Measurements from ENCODE around the gene TRIM14.
A peak's percentile ranks its signal among the peaks of the same experiment; 100 is the strongest.

The TRIM14 gene

DNA sequence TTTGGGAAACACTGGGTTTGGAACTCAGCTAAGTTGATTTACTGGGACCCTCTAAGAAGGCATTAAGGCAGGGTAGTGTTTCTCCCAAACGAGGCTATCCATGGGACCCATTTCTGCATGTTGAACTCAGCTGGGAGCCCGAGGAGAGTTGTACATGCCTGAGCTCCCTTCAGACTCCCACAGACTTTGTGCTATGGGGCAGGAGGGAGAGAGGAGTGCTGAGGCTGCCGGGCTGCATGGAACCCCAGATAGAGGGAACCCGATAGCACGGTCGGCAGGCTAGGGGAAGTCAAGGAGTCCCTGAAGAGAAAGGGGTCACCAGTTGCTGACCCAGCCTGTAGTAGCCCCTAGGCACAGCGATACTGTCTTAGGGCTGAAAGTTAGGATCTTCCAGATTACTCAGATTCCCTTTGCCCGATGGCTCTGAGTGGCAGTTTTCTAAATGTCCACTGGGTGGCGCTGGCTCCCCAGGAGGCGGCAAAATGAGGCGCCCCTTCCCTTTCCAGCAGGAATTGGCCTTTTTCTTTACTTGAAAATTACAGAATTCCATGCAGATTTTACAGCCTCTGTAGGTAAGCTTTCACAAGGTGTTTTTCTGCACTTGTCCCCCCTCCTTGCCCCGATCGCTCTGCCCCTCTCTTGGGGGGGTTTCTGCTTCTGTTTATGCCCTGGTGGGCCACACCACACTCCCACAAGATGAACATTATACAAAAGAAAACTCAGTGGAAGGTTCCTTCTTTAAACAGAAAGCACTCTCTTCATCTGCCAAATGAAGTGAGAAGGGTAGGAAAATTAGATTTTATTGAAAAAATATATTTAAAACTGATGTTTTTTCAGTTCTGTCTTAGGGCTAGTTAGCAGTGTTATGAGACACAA is 44.7 kb downstream of the TRIM14 start:
- Mint-ChIP-seq H3K4me3 (peak overlapping the region; percentile 44), H3K27me3 (no peaks in the 10 kb centered on the region)

DNA sequence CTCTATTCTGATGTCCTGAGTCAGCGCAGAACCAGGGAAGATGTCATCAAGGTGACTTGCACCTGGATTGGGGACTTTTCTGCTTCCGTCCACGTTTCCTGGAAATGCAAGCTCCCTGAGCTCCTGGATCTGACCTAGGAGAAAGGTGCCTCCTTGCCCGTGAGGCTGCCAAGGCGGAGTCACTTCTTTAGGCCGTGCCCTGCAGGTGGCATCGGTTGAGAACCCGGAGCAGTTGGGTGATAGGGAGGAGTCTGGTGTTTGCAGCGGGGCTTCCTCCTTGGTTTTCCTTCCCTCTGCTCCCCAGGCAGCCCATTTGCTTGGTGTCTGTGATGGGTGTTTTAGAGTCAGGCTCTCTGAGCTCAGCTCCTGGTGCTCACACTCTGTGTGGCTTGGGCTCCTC is 47.3 kb downstream of the TRIM14 start:
- peaks cover 33% of the 10 kb centered on the region for H3K4me1 Mint-ChIP-seq (ENCODE audit: low read depth)
- H3K27ac Mint-ChIP-seq, result peak overlapping the region; percentile 19
- DNase-seq, result no peak
- H3K9me3 Mint-ChIP-seq, result no peaks in the 10 kb centered on the region
- peaks cover 33% of the 10 kb centered on the region for H3K36me3 Mint-ChIP-seq (ENCODE audit: low read depth)
- no peaks in the 10 kb centered on the region for H3K27me3 Mint-ChIP-seq
- H3K4me3 Mint-ChIP-seq, result no peak overlapping the region

More for the DNA sequence above, 44.7 kb downstream of the TRIM14 start:
- Mint-ChIP-seq H3K9me3 (no peaks in the 10 kb centered on the region), H3K4me1 (ENCODE audit: low read depth) (peaks cover 45% of the 10 kb centered on the region), H3K36me3 (ENCODE audit: low read depth) (peaks cover 43% of the 10 kb centered on the region), H3K27ac (peak overlapping the region; percentile 86)
- DNase-seq, result peak; percentile 77

DNA sequence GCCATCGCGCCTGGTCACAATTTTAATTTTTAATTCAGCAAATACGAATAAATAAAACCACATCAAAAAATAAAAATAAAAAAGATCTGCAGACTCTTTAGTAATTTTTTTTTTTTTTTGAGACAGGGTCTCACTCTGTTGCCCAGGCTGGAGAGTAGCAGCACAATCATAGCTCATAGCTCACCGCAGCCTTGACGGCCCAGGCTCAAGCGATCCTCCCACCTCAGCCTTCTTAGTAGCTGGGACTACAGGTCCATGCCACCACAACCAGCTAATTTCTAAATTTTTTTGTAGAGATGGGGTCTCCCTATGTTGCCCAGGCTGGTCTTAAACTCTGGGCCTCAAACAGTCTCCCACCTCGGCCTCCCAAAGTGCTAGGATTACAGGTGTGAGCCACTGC is 48.3 kb downstream of the TRIM14 start:
- Mint-ChIP-seq H3K27me3 (no peaks in the 10 kb centered on the region), H3K27ac (no peak overlapping the region), H3K4me1 (ENCODE audit: low read depth) (peaks cover 29% of the 10 kb centered on the region), H3K4me3 (no peak overlapping the region), H3K9me3 (no peaks in the 10 kb centered on the region), H3K36me3 (ENCODE audit: low read depth) (peaks cover 40% of the 10 kb centered on the region)
- DNase-seq, result no peak

DNA sequence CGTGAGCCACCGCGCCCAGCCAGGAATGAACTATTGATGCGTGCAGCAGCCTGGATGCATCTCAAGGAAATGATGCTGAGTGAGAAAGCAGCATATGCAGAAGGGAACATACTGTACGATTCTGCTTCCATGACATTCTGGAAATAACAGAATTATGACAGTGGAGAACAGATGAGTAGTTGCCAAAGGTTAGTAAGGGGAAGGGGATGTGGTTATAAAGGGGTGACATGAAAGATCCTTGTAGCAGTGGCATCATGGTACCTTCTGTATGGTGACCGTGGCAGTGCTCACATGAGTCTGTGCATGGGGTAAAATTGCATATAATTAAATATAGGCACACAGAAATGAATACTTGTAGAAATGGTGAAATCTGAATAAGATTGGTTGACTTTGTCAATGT is 49.5 kb downstream of the TRIM14 start:
- no peak for DNase-seq
- H3K27me3 Mint-ChIP-seq, result no peaks in the 10 kb centered on the region
- H3K9me3 Mint-ChIP-seq, result no peaks in the 10 kb centered on the region
- H3K4me1 Mint-ChIP-seq (ENCODE audit: low read depth), result peaks cover 19% of the 10 kb centered on the region
- H3K36me3 Mint-ChIP-seq (ENCODE audit: low read depth), result peaks cover 49% of the 10 kb centered on the region
- no peak overlapping the region for H3K27ac Mint-ChIP-seq
- no peak overlapping the region for H3K4me3 Mint-ChIP-seq

DNA sequence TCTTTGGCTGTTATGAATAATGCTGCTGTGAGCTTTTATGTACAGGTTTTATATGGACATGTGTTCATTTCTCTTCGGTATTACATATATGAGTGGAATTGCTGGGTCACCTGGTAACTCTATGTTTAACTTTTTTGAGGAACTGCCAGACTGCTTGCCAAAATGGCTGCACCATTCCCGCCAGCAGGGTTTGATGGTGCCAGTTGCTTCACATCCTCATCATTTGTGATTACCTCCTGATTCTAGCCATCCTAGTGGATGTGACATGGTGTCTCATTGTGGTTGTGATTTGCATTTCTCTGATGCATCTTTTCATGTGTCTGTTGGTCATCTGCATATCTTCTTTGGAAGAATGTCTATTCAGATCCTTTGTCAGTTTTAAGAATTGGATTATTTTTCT is 51.8 kb downstream of the TRIM14 start:
- H3K27me3 Mint-ChIP-seq, result no peaks in the 10 kb centered on the region
- no peak overlapping the region for H3K27ac Mint-ChIP-seq
- no peak overlapping the region for H3K4me3 Mint-ChIP-seq
- no peak for DNase-seq
- H3K36me3 Mint-ChIP-seq (ENCODE audit: low read depth), result peaks cover 67% of the 10 kb centered on the region
- peaks cover 14% of the 10 kb centered on the region for H3K4me1 Mint-ChIP-seq (ENCODE audit: low read depth)
- H3K9me3 Mint-ChIP-seq, result no peaks in the 10 kb centered on the region

DNA sequence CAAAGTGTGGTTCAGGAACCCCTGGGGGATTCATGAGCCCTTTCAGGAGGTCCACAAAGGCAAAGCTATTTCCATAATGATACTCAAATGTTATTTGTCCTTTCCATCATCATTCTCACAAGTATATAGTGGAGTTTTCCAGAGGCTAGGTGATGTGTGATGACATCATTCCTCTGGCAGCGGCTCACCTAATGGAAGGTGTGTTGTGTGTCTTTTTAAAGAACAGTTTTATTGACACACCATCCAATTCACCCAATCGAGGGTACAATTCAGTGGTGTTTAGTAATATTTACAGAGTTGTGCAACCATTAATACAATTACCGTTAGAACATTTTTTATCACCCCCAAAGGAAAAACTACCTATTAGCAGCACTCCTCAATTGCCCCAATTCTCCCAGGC is 52.8 kb downstream of the TRIM14 start:
- DNase-seq, result no peak
- H3K4me1 Mint-ChIP-seq (ENCODE audit: low read depth), result peaks cover 14% of the 10 kb centered on the region
- H3K9me3 Mint-ChIP-seq, result no peaks in the 10 kb centered on the region
- H3K4me3 Mint-ChIP-seq, result no peak overlapping the region
- no peaks in the 10 kb centered on the region for H3K27me3 Mint-ChIP-seq
- no peak overlapping the region for H3K27ac Mint-ChIP-seq
- peaks cover 71% of the 10 kb centered on the region for H3K36me3 Mint-ChIP-seq (ENCODE audit: low read depth)

DNA sequence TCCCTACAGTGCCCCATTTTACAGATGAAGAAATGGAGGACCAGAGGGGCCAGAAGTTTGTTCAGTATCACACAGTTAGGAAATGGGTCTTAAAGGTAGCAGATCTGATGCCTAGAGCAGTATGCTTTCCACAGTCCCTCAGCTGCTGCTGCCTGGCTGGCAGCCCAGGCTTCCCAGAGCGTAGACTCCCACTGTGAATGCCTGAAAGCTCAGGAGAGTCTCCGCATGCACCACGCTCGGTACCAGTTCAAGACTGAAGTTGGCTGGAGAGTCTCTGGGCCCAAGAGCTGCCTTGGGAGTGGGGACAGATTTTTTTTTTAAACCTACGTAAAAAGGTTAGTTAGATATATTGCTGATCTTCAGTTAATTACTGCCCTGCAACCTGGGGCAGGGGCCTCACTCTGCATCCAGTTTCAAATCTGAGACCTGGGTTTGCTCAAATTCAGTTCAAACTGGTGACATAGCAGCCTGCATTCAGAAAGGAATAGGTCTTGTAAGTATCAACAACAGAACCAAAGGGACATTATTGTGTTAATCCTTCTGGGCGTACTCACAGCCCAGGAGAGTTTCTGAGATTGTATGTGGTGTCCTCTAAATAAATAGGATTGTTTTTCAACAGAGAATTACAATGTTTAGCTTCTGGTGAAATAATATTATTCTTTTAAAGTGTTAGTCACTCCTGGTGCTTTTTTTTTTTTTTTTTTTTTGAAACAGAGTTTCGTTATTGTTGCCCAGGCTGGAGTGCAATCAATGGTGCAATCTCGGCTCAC is 54.2 kb downstream of the TRIM14 start:
- Mint-ChIP-seq H3K27me3 (no peaks in the 10 kb centered on the region), H3K4me1 (ENCODE audit: low read depth) (peaks cover 17% of the 10 kb centered on the region), H3K27ac (no peak overlapping the region), H3K36me3 (ENCODE audit: low read depth) (peaks cover 78% of the 10 kb centered on the region), H3K9me3 (no peaks in the 10 kb centered on the region), H3K4me3 (no peak overlapping the region)
- DNase-seq, result no peak

DNA sequence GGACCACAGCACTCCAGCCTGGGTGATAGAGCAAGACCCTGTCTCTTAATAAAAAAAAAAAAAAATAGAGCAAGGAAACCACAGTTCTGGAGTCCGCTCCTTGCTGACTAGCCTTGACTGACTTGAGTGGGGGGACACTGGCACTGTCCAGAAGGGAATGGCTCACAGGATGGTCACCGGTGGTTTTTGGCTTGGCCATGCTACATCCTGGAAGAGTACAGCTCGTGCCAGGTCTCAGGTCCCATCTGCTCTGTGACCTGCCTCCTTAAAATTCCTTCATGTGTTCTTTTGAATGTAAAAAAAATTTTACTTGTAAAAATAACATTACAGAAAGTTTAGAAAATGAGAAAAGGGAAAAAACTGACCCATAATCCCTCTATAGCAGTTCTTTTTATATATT is 56.9 kb downstream of the TRIM14 start:
- Mint-ChIP-seq H3K4me1 (ENCODE audit: low read depth) (peaks cover 34% of the 10 kb centered on the region), H3K9me3 (no peaks in the 10 kb centered on the region), H3K27ac (no peak overlapping the region), H3K4me3 (no peak overlapping the region), H3K36me3 (ENCODE audit: low read depth) (peaks cover 81% of the 10 kb centered on the region), H3K27me3 (no peaks in the 10 kb centered on the region)
- DNase-seq, result no peak

DNA sequence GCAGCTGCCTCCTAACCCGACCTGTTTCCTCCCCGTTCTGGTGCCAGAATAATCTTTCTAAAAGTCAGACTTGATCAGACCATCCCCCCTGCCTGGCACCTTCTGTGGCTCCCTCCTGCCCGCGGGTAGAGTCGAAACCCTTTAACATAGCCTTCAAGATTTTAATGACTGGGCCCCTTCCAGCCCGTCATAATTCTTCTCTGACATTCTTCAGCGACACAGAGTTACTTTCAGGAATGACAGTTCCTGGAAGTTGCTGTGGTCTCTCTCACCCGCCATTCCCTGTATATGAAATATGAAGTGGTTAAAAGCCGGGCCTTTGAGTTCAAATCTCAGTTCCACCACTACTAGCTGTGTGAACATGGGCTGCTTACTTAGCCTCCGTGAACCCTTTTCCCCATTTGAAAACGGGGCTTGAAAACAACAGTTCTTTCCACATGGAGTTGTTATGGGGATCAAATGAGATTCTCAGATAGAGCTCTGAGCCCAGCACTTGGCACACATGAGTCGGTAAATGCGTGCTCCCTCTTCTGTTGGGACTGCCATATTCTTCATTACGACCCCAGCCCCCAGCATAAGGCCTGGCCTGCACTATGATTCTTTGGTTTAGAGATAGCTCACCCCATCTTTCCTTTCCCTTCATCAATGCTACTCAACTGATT is 61.8 kb downstream of the TRIM14 start:
- H3K9me3 Mint-ChIP-seq, result no peaks in the 10 kb centered on the region
- H3K4me1 Mint-ChIP-seq (ENCODE audit: low read depth), result peaks cover 38% of the 10 kb centered on the region
- DNase-seq, result no peak
- peaks cover 56% of the 10 kb centered on the region for H3K36me3 Mint-ChIP-seq (ENCODE audit: low read depth)
- H3K27me3 Mint-ChIP-seq, result no peaks in the 10 kb centered on the region
- H3K4me3 Mint-ChIP-seq, result peak overlapping the region; percentile 96
- H3K27ac Mint-ChIP-seq, result peak overlapping the region; percentile 96

DNA sequence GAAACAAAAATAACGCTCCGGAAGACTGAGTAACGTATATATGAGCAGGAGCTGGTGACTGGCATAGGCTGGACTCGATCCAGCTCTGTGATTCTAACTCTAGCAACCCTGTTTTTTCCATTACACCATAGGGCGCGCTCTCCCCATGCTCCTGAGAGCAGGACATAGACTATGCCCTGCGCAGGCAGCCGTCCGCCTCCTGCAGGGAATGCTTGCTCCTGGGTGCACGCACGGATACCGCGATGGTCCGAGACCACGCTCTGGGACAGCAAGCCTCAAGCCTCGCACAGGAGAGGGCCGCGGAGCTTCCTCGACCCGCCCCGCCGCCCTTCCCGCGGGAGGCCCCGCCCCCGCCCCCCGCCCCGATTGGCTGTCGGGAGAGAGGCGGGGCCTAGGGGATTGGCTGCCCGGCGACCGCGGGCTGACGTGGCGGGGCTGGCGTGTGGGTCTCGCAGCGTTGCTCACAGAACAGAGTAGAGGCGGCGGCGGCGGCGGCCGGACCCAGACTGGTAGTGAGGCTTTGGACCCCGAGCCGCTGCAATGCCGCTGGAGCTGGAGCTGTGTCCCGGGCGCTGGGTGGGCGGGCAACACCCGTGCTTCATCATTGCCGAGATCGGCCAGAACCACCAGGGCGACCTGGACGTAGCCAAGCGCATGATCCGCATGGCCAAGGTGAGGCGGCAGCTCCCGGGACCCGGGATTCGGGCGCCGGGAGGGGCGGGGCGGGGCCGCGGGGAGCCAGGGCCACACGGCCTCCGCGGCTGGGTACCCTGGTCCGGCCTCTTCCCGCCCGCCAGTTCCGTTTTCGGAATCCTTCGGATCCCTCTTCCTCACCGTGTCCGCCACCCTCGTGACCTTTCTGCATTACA is 62.5 kb downstream of the TRIM14 start, which contains the start of gene NANS:
Gene NANS, plus strand, starts transcription at position 464 of the 869 bp plus-strand sequence. Its CDS starts 77 bp downstream, at position 541.
- Mint-ChIP-seq H3K27me3 (no peaks in the 10 kb centered on the region), H3K9me3 (no peaks in the 10 kb centered on the region), H3K27ac (peak within 1 kb of the TSS; percentile 96)

DNA sequence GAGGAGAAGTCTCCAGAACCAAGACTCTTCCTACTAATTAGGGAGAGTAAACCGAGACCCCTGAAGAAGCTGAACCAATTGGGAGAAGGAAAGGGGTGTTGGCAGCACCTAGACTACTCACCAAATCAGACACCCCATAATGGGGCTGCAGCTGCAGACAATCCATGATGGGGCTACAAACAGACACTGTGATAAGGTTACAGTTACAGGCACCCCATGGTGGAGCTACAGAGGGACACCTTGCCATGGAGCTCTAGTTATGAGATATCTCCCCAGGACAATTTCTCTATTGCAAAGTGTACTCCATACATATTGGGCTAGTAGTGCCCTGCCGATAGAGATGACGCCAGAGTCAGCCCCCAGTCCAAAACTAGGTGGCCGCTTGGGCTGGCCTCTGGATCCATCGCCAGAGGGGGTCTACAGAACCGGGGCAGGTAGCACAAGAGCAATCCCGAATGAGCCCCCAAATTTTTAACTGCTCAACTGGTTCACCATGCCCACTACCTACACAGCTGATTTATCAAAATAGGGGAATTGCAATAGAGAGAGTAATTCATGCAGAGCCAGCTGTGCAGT is 64.6 kb downstream of the TRIM14 start:
- Mint-ChIP-seq H3K4me3 (no peak overlapping the region), H3K4me1 (ENCODE audit: low read depth) (peaks cover 42% of the 10 kb centered on the region), H3K36me3 (ENCODE audit: low read depth) (peaks cover 56% of the 10 kb centered on the region), H3K27me3 (no peaks in the 10 kb centered on the region), H3K27ac (no peak overlapping the region), H3K9me3 (no peaks in the 10 kb centered on the region)
- no peak for DNase-seq

More for the DNA sequence above, 62.5 kb downstream of the TRIM14 start, which contains the start of gene NANS:
- peaks cover 54% of the 10 kb centered on the region for H3K36me3 Mint-ChIP-seq (ENCODE audit: low read depth)
- H3K4me3 Mint-ChIP-seq, result peak within 1 kb of the TSS; percentile 96
- peaks cover 38% of the 10 kb centered on the region for H3K4me1 Mint-ChIP-seq (ENCODE audit: low read depth)
- peak; percentile 94 for DNase-seq

DNA sequence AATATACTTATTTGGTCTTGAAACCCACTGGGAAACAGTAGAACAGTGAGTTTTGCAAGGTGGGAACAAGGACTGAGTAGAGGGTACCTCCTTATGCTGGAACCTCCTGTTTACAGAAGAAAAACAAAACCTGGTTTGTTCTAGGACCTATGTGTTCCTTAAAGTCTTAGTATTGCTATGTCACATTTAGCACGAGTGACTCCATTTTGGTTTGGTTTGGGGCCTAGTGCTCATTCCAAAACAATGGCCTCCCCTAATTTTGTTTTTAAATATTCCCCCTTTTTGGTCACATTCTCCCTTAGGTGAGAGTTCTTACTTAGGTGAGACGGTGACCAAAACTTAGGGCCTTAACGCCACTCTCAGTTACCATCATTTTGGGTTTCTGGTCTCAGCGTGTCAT is 68.7 kb downstream of the TRIM14 start:
- H3K9me3 Mint-ChIP-seq, result peaks cover 2% of the 10 kb centered on the region
- no peaks in the 10 kb centered on the region for H3K27me3 Mint-ChIP-seq
- H3K36me3 Mint-ChIP-seq (ENCODE audit: low read depth), result peaks cover 75% of the 10 kb centered on the region
- no peak overlapping the region for H3K4me3 Mint-ChIP-seq
- no peak overlapping the region for H3K27ac Mint-ChIP-seq
- DNase-seq, result no peak
- H3K4me1 Mint-ChIP-seq (ENCODE audit: low read depth), result peaks cover 41% of the 10 kb centered on the region

DNA sequence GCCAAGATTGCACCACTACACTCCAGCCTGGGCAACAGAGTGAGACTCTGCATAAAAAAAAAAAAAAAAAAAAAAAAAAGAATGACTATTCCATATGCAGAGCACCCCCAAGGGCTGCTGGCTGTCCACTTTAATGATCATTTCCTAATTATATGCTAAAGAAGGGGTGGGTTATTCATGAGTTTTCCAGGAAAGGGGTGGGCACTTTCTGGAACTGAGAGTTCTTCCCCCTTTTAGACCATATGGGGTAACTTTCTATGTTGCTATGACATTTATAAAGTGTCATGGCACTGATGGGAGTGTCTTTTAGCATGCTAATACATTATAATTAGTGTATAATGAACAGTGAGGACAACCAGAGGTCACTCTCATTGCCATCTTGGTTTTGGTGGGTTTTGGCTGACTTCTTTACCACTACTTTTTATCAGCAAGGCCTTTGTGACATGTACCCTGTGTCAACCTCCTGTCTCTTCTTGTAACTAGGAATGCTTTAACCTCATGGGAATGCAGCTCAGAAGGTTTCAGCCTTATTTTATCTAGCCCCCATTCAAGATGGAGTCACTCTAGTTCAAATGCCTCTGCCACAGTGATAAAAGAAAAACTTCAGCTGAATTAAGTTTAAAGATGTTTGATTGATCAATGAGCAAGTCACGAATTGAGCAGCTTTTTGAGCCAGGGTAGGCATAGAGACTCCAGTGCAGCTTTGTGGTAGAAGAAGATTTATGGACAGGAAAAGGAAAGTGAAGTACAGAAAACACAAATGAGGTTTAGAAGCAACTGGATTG is 69.5 kb downstream of the TRIM14 start:
- H3K4me1 Mint-ChIP-seq (ENCODE audit: low read depth), result peaks cover 43% of the 10 kb centered on the region
- H3K4me3 Mint-ChIP-seq, result no peak overlapping the region
- no peak for DNase-seq
- H3K27me3 Mint-ChIP-seq, result no peaks in the 10 kb centered on the region
- H3K9me3 Mint-ChIP-seq, result peaks cover 5% of the 10 kb centered on the region
- peaks cover 76% of the 10 kb centered on the region for H3K36me3 Mint-ChIP-seq (ENCODE audit: low read depth)
- no peak overlapping the region for H3K27ac Mint-ChIP-seq

All from activated T-cell treated with anti-CD3 and anti-CD28 coated beads, Interleukin-2, amount 50 U/mL, for 24 hours (primary cell).